ENCODE data around the gene MGAT5B. TPM values are rescaled to one million over a fixed set of nuclear protein-coding genes. Genes with fewer than 3 reads are reported as not detected.

MGAT5B gene
- polyA plus RNA-seq, 3 donors: 0.16 to 0.25 (median 0.22) TPM

DNA sequence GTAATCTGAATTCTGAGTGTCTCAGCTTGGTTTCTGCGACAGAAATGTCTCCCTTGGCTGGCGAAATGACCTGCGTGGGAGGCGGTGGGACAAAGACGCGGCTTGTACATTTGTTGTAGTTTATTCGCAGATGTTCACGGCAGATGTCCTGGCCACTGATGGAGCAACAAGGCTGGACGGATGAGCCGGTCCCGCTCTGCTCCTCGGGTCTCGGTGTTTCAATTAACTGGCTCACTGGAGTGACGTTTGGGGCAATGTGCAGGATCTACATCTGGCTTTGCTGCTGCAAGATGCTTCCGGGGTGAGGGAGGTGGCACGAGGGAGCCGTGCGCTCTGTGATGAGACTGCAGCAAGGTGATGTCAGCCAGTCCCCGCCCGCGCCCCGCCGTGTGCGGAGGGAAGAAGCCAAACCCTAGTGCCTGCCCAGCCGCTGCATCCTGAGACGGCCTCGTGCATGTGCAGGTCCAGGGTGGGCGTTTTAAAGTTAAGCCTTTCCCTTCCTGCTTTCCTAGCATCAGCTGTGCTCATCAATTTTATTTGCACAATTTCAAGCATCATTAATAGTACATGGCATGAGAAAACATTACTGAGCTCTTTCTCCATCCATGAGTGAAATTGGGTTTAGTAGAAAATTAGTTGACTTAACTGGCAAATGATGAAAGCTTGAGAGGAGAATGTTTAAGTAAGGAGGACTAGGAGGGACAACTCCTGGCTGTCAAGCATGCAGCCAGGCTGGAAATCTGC, 44.4 kb downstream of the MGAT5B start:
- 86 to 94% (median 92%) methylated on average over 28 of the region's 28 CpGs for WGBS, 3 donors
- H3K27ac ChIP-seq (ENCODE audit: low read depth, low read length): no peak overlapping the region

GRCh38 chr17:76914937-76915336, 46.7 kb downstream of the MGAT5B start:
- 25 to 67% (median 65%) methylated on average over 6 of the region's 6 CpGs for WGBS, 3 donors
- no peak overlapping the region for H3K27ac ChIP-seq (ENCODE audit: low read depth, low read length)

DNA sequence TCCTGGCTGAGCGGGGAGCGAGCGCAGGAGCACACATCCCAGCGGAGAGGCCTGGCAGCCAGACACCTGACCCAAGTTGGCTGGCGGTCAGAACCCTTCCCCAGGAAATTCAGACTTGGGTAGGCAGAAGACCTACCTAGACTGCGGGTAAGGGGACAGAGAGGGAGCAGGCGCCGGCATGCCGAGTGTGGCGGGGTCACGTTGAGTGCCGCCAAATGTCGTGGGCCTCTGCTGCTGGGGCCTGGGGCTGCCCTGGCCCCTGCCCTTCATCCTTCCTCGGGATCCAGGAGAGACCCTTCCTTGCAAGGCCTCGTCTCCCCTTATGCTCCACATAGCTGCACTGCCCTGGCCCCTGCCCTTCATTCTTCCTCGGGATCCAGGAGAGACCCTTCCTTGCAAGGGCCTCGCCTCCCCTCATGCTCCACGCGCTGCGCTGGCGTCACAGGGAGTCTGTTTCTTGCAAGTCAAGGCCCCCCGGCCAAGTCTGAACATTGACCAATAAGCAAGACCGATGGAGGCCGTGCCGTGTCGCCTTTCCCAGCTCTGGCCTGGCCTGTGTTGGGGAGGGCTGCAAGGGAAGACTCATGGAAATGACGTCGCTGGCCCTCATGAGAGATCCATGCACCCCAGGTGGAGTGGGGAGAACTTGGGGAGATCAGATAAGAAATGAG, 47.8 kb downstream of the MGAT5B start:
- no peak overlapping the region for H3K27ac ChIP-seq (ENCODE audit: low read depth, low read length)
- WGBS, 3 donors: 84 to 89% (median 89%) methylated on average over 27 to 28 of the region's 28 CpGs

GRCh38 chr17:76917829-76918228, 49.6 kb downstream of the MGAT5B start:
- WGBS, 3 donors: 49 to 56% (median 50%) methylated on average over 15 of the region's 15 CpGs
- H3K27ac ChIP-seq (ENCODE audit: low read depth, low read length): no peak overlapping the region

- H3K27ac ChIP-seq (ENCODE audit: low read depth, low read length): no peak overlapping the region
- WGBS, 3 donors: 63 to 80% (median 68%) methylated on average over 6 of the region's 6 CpGs
Measured at GRCh38 chr17:76918811-76919210, 50.6 kb downstream of the MGAT5B start.

DNA sequence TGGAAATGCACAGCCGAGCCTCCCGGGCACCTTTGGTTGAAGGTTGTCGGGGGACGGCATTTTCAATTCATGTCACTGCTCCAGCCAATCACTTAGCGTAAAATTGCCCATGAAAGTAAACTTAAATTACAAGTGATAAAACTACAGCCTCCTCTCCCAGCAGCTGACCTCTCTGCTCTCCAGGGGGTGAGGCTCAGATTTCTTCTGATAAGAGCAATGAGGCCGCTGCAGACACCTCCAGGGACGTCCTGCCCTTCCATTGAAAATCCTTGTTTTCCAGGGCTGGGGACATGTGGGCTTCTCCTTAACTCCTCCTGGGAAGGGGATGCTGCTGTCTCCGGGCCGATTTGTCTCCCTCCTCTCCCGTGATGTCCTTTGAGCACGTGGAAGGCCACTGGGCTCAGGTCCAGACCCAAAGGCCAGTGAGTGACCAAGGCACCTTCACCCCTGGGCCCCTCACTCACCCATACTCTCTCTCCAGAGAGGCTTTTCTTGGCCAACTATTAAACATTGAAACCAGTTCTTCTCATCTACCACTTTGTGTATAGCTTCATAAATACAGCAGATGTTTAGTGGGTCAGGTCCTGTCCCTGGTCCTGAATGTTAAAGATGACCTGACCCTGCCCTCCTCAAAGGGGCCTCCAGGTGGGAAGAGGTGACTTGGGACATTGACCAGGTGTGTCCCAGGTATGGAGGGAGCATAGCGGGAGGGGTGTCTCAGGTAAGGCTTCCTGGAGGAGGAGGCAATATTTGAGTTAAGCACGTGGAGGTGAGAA, 52.3 kb downstream of the MGAT5B start:
- H3K27ac ChIP-seq (ENCODE audit: low read depth, low read length): no peak overlapping the region
- 47 to 66% (median 65%) methylated on average over 13 of the region's 13 CpGs for WGBS, 3 donors

DNA sequence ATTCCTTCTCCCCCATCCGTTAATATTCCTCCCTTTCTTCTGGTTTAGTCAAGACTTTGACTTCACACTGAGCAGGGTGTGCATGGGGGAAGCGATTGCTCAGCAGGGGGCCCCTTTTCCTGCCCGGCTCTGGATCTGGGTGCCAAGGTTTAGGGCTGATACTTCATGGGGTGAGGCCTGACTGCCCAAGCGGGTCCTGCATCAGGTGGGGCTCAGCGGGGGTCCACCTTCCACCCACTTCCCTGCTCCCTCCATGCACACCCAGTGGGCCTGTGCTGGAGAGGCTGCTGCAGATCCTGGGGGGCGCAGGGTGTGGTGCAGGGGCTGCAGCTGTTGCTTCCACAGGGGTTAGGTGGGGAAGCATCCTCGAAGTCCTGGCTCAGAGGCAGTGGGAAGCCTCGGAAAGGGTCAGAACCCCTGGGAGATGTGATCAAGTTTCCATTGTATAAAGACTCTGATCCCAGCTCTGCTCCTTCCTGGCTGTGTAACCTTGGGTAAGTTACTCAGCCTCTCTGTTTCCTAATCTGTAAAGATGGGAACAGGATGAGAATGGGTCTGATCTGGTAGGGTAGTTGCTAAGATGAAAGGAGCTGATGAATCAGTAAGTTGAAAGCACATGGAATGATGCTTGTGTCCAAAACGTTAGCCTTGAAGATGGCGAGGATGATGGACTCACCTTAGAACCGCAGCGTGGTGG, 53.3 kb downstream of the MGAT5B start:
- H3K27ac ChIP-seq (ENCODE audit: low read depth, low read length): no peak overlapping the region
- WGBS, 3 donors: 58 to 80% (median 78%) methylated on average over 12 of the region's 12 CpGs

GRCh38 chr17:76922084-76922483, 53.9 kb downstream of the MGAT5B start:
- WGBS, 3 donors: 29 to 43% (median 40%) methylated on average over 1 of the region's 1 CpG
- H3K27ac ChIP-seq (ENCODE audit: low read depth, low read length): no peak overlapping the region

- no peak overlapping the region for H3K27ac ChIP-seq (ENCODE audit: low read depth, low read length)
- 66 to 78% (median 77%) methylated on average over 13 of the region's 13 CpGs for WGBS, 3 donors
Measured at GRCh38 chr17:76922967-76923366, 54.8 kb downstream of the MGAT5B start.

DNA sequence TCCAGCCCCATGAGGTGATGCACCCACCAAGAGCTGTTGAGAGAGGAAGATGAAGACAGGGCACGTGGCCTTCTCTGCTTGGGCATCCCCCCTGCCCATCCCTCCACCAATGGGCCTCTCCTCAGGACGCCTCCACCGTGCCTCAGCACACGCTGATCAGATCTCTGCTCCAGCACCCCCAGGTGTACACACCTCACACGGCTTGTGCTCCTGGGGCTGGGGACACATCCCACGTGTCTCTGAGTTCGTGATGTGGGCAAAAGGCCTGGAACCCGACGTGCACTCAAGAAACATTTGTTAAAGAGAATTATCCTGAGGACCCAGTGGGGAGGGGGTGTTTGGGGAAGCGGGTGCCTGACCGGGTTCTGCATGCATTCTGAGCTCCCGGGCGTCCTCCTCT, 55.3 kb downstream of the MGAT5B start:
- H3K27ac ChIP-seq (ENCODE audit: low read depth, low read length): no peak overlapping the region
- 64 to 80% (median 72%) methylated on average over 13 of the region's 13 CpGs for WGBS, 3 donors

GRCh38 chr17:76924345-76925342, 56.4 kb downstream of the MGAT5B start:
- H3K27ac ChIP-seq (ENCODE audit: low read depth, low read length): no peak overlapping the region
- 71 to 78% (median 76%) methylated on average over 26 to 30 of the region's 32 CpGs for WGBS, 3 donors

DNA sequence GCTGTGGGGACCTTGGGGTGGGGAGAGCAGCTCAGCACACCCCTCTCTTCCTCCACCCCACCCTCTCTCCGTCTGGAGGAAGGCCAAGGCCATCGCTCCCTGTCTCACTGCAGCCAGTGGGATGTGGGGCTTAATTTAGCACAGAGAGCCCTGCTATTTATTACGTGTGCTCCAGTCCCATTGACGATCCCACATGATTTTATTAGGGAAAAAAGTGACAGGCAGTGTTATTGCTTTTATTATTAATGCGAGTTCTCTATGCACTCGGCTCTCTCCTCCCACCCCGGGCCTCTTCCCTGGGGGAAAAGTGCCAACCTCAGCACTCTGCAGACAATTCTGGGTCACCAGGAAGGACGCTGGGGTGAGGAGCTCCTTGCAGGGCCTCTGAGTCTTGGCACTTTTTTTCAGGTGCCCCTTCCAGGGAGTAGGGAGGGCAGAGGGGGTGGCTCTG, 57.3 kb downstream of the MGAT5B start:
- WGBS, 3 donors: 19 to 26% (median 23%) methylated on average over 7 to 8 of the region's 8 CpGs

DNA sequence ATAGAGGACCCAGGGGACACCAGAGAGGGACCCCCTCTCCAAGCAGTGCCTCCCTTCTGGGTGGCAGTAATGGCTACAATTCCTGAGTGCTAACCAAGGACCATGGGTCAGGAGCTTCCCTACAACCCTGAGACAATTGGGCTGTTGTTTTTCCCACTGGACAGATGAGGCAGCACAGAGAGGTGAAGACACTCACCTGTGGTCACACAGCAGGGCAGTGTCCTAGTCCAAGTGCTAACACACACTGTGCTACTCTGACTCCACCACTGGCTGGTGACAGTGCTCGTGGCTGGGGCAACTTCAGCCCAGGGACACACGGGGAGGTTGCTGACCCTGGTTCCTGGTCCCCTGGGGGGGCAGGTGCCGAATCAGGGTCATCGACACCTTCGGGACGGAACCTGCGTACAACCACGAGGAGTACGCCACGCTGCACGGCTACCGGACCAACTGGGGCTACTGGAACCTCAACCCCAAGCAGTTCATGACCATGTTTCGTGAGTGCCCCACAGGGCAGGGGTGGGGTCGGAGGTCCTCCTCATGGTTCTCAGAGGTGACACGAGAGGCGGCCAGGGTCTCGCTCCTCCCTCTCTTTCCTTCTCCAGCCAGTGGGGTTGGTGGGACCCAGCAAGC, 58.1 kb downstream of the MGAT5B start:
- WGBS, 3 donors: 78 to 87% (median 85%) methylated on average over 17 of the region's 17 CpGs
- H3K27ac ChIP-seq (ENCODE audit: low read depth, low read length): no peak overlapping the region

More for the DNA sequence above, 57.3 kb downstream of the MGAT5B start:
- H3K27ac ChIP-seq (ENCODE audit: low read depth, low read length): no peak overlapping the region

DNA sequence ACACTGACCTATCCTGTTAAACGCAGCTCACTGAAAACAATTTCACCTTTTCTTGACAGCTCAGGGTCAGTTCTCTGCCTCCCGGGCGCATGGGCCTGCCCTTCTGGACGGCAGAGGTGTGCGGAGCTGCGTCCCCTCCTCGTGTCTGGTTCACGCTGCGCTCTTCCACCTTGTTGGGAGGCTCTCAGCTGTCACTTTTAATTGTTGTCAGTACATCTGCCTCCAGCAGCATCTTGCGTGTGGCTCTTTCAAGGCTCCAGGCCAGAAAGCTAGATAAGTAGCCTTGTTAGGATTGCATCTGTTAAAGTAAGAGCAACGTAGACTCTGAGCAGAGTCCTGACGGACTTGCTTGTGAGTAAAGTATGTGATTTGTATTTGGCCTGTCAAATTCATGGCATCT, 59.4 kb downstream of the MGAT5B start:
- WGBS, 3 donors: 47 to 88% (median 83%) methylated on average over 12 of the region's 12 CpGs
- no peak overlapping the region for H3K27ac ChIP-seq (ENCODE audit: low read depth, low read length)

- 79 to 82% (median 82%) methylated on average over 4 of the region's 4 CpGs for WGBS, 3 donors
- H3K27ac ChIP-seq (ENCODE audit: low read depth, low read length): no peak overlapping the region
Measured at GRCh38 chr17:76927982-76928381, 59.8 kb downstream of the MGAT5B start.

- 84 to 92% (median 86%) methylated on average over 3 of the region's 3 CpGs for WGBS, 3 donors
- no peak overlapping the region for H3K27ac ChIP-seq (ENCODE audit: low read depth, low read length)
Measured at GRCh38 chr17:76929148-76929547, 60.9 kb downstream of the MGAT5B start.

GRCh38 chr17:76929601-76930000, 61.4 kb downstream of the MGAT5B start:
- 33 to 58% (median 52%) methylated on average over 2 of the region's 2 CpGs for WGBS, 3 donors
- no peak overlapping the region for H3K27ac ChIP-seq (ENCODE audit: low read depth, low read length)

Measured in adipose tissue (tissue), 3 donors.